GM21447 (cell line): ENCODE measurements around the gene FHIT.
A peak's percentile ranks its signal among the peaks of the same experiment; 100 is the strongest.
"Not testable (repeated sequence)": the region's sequence is repeated elsewhere in the genome, so short reads cannot be mapped to it uniquely, and the experiment has no call there.

ENCODE experiments used
- ATAC-seq: cut with Tn5 transposase; IDR thresholded peaks from one replicate; pipeline ENCODE4 v1.9.1; 2021; ENCODE audit not compliant: unreplicated experiment

The FHIT gene

GRCh38 chr3:59992578-59992977 lies 1258.7 kb downstream of the FHIT start:
- no peak for ATAC-seq

- no peak for ATAC-seq
Measured at GRCh38 chr3:59990915-59991314, 1260.3 kb downstream of the FHIT start.

GRCh38 chr3:59982510-59982909 lies 1268.7 kb downstream of the FHIT start:
- ATAC-seq, result no peak

- ATAC-seq, result no peak
Measured at GRCh38 chr3:59981377-59981776, 1269.9 kb downstream of the FHIT start.

- ATAC-seq, result no peak
Measured at GRCh38 chr3:59980576-59980975, 1270.7 kb downstream of the FHIT start.

GRCh38 chr3:59979542-59979941 lies 1271.7 kb downstream of the FHIT start:
- ATAC-seq, result no peak

- no peak for ATAC-seq
Measured at GRCh38 chr3:59978979-59979378, 1272.3 kb downstream of the FHIT start.

GRCh38 chr3:59970796-59971195 lies 1280.5 kb downstream of the FHIT start:
- no peak for ATAC-seq

- ATAC-seq, result no peak
Measured at GRCh38 chr3:59970376-59970775, 1280.9 kb downstream of the FHIT start.

- no peak for ATAC-seq
Measured at GRCh38 chr3:59968513-59969045, 1282.7 kb downstream of the FHIT start.

- ATAC-seq, result no peak
Measured at GRCh38 chr3:59963676-59964075, 1287.6 kb downstream of the FHIT start.

GRCh38 chr3:59957150-59957549 lies 1294.1 kb downstream of the FHIT start:
- ATAC-seq, result no peak

GRCh38 chr3:59953104-59953503 lies 1298.1 kb downstream of the FHIT start:
- no peak for ATAC-seq

- ATAC-seq, result no peak
Measured at GRCh38 chr3:59949311-59949710, 1301.9 kb downstream of the FHIT start.

GRCh38 chr3:59946401-59946800 lies 1304.9 kb downstream of the FHIT start:
- no peak for ATAC-seq

GRCh38 chr3:59940718-59941117 lies 1310.5 kb downstream of the FHIT start:
- no peak for ATAC-seq

GRCh38 chr3:59939826-59940426 lies 1311.3 kb downstream of the FHIT start:
- ATAC-seq, result no peak

GRCh38 chr3:59938828-59939227 lies 1312.4 kb downstream of the FHIT start:
- ATAC-seq, result no peak

- ATAC-seq, result no peak
Measured at GRCh38 chr3:59937201-59937600, 1314.1 kb downstream of the FHIT start.

- no peak for ATAC-seq
Measured at GRCh38 chr3:59936472-59936871, 1314.8 kb downstream of the FHIT start.

GRCh38 chr3:59935025-59935424 lies 1316.2 kb downstream of the FHIT start:
- peak; percentile 98 for ATAC-seq

GRCh38 chr3:59934560-59934959 lies 1316.7 kb downstream of the FHIT start:
- not testable (repeated sequence) for ATAC-seq

- ATAC-seq, result no peak
Measured at GRCh38 chr3:59930170-59930569, 1321.1 kb downstream of the FHIT start.
